Activated naive CD4-positive, alpha-beta T cell treated with anti-CD3 and anti-CD28 coated beads, Interleukin-2, amount 10 ng/mL, durations not matched to agents 7 days and 5 days (primary cell): ENCODE data around the gene KCTD16.

Experiments used
- CTCF ChIA-PET: fragments of 350-600 bp; sonication (Branson Sonifier 250); formaldehyde crosslinking; loops from one replicate; lab custom pipeline; 2021; ENCODE audit warnings: antibody characterized with exemption; lab: Charles Lee
- DNase-seq: peaks from one replicate; pipeline ENCODE4 v3.0.0-alpha.2; 2020
- H3K27ac Mint-ChIP-seq: one replicate; pipeline ENCODE4 v1.8.0; 2021; ENCODE audit warnings: mild to moderate bottlenecking, moderate library complexity, mixed read lengths
- H3K27me3 Mint-ChIP-seq: one replicate; pipeline ENCODE4 v1.8.0; 2021; ENCODE audit warnings: mild to moderate bottlenecking, mixed read lengths
- H3K36me3 Mint-ChIP-seq: one replicate; pipeline ENCODE4 v1.8.0; 2021; ENCODE audit warnings: mixed read lengths
- H3K4me1 Mint-ChIP-seq: one replicate; pipeline ENCODE4 v1.8.0; 2021; ENCODE audit warnings: mixed read lengths
- H3K4me3 Mint-ChIP-seq: one replicate; pipeline ENCODE4 v1.8.0; 2021; ENCODE audit warnings: mild to moderate bottlenecking, moderate library complexity, mixed read lengths
- H3K9me3 Mint-ChIP-seq: one replicate; pipeline ENCODE4 v1.8.0; 2021; ENCODE audit warnings: mixed read lengths

Gene KCTD16

GRCh38 chr5:144265643-144266247, 95.1 kb downstream of the KCTD16 start:
- no peak for DNase-seq
- H3K4me1 Mint-ChIP-seq, result no peaks in the 10 kb centered on the region
- CTCF ChIA-PET, result no interaction called here
- H3K27me3 Mint-ChIP-seq, result no peaks in the 10 kb centered on the region
- H3K9me3 Mint-ChIP-seq, result peaks cover 2% of the 10 kb centered on the region
- H3K27ac Mint-ChIP-seq, result no peak overlapping the region
- no peaks in the 10 kb centered on the region for H3K36me3 Mint-ChIP-seq
- no peak overlapping the region for H3K4me3 Mint-ChIP-seq

- no peaks in the 10 kb centered on the region for H3K27me3 Mint-ChIP-seq
These were observed 97.4 kb downstream of the KCTD16 start for GRCh38 chr5:144267961-144268513.

GRCh38 chr5:144273232-144274027, 102.8 kb downstream of the KCTD16 start:
- no peaks in the 10 kb centered on the region for H3K36me3 Mint-ChIP-seq
- H3K27me3 Mint-ChIP-seq, result no peaks in the 10 kb centered on the region
- CTCF ChIA-PET, result no interaction called here
- no peak overlapping the region for H3K4me3 Mint-ChIP-seq
- H3K27ac Mint-ChIP-seq, result no peak overlapping the region
- H3K9me3 Mint-ChIP-seq, result peaks cover 2% of the 10 kb centered on the region
- no peaks in the 10 kb centered on the region for H3K4me1 Mint-ChIP-seq
- no peak for DNase-seq

More at GRCh38 chr5:144267961-144268513, 97.4 kb downstream of the KCTD16 start:
- Mint-ChIP-seq H3K9me3 (peaks cover 2% of the 10 kb centered on the region), H3K36me3 (no peaks in the 10 kb centered on the region), H3K4me3 (no peak overlapping the region), H3K27ac (no peak overlapping the region), H3K4me1 (no peaks in the 10 kb centered on the region)
- CTCF ChIA-PET, result no interaction called here
- DNase-seq, result no peak

- Mint-ChIP-seq H3K27me3 (no peaks in the 10 kb centered on the region), H3K36me3 (no peaks in the 10 kb centered on the region), H3K4me3 (no peak overlapping the region), H3K4me1 (no peaks in the 10 kb centered on the region), H3K9me3 (no peaks in the 10 kb centered on the region), H3K27ac (no peak overlapping the region)
- DNase-seq, result no peak
- CTCF ChIA-PET, result no interaction called here
These were observed 104.7 kb downstream of the KCTD16 start for GRCh38 chr5:144275329-144275728.

- H3K9me3 Mint-ChIP-seq, result no peaks in the 10 kb centered on the region
- no peaks in the 10 kb centered on the region for H3K27me3 Mint-ChIP-seq
- CTCF ChIA-PET, result no interaction called here
- no peak for DNase-seq
- H3K4me3 Mint-ChIP-seq, result no peak overlapping the region
- no peaks in the 10 kb centered on the region for H3K4me1 Mint-ChIP-seq
- H3K36me3 Mint-ChIP-seq, result no peaks in the 10 kb centered on the region
- H3K27ac Mint-ChIP-seq, result no peak overlapping the region
These were observed 105.6 kb downstream of the KCTD16 start for GRCh38 chr5:144276034-144276822.

GRCh38 chr5:144281784-144282183, 111.1 kb downstream of the KCTD16 start:
- no peak for DNase-seq
- Mint-ChIP-seq H3K4me3 (no peak overlapping the region), H3K36me3 (no peaks in the 10 kb centered on the region), H3K27ac (no peak overlapping the region), H3K9me3 (no peaks in the 10 kb centered on the region), H3K27me3 (no peaks in the 10 kb centered on the region), H3K4me1 (no peaks in the 10 kb centered on the region)
- CTCF ChIA-PET, result no interaction called here

- Mint-ChIP-seq H3K9me3 (no peaks in the 10 kb centered on the region), H3K4me3 (no peak overlapping the region), H3K36me3 (no peaks in the 10 kb centered on the region), H3K27me3 (no peaks in the 10 kb centered on the region), H3K4me1 (no peaks in the 10 kb centered on the region), H3K27ac (no peak overlapping the region)
- DNase-seq, result no peak
- CTCF ChIA-PET, result no interaction called here
These were observed 113.4 kb downstream of the KCTD16 start for GRCh38 chr5:144284036-144284435.

GRCh38 chr5:144284931-144285502, 114.3 kb downstream of the KCTD16 start:
- Mint-ChIP-seq H3K4me1 (no peaks in the 10 kb centered on the region), H3K4me3 (no peak overlapping the region), H3K9me3 (no peaks in the 10 kb centered on the region), H3K27ac (no peak overlapping the region), H3K36me3 (no peaks in the 10 kb centered on the region), H3K27me3 (no peaks in the 10 kb centered on the region)
- DNase-seq, result no peak
- CTCF ChIA-PET, result no interaction called here

- H3K27ac Mint-ChIP-seq, result no peak overlapping the region
- H3K9me3 Mint-ChIP-seq, result no peaks in the 10 kb centered on the region
- no peaks in the 10 kb centered on the region for H3K27me3 Mint-ChIP-seq
- no peak overlapping the region for H3K4me3 Mint-ChIP-seq
- H3K36me3 Mint-ChIP-seq, result no peaks in the 10 kb centered on the region
- no peaks in the 10 kb centered on the region for H3K4me1 Mint-ChIP-seq
- CTCF ChIA-PET, result no interaction called here
- DNase-seq, result no peak
These were observed 118.6 kb downstream of the KCTD16 start for GRCh38 chr5:144289277-144289676.

GRCh38 chr5:144292029-144292428, 121.4 kb downstream of the KCTD16 start:
- no peak for DNase-seq
- no peak overlapping the region for H3K27ac Mint-ChIP-seq
- no peaks in the 10 kb centered on the region for H3K36me3 Mint-ChIP-seq
- no peak overlapping the region for H3K4me3 Mint-ChIP-seq
- H3K4me1 Mint-ChIP-seq, result no peaks in the 10 kb centered on the region
- H3K9me3 Mint-ChIP-seq, result no peaks in the 10 kb centered on the region
- no peaks in the 10 kb centered on the region for H3K27me3 Mint-ChIP-seq
- CTCF ChIA-PET, result interaction anchor here (0.7 kb wide), 1 partner anchor 1583 kb away, joined by 3 read pairs; no protein-coding TSS in a partner anchor

- DNase-seq, result no peak
- Mint-ChIP-seq H3K36me3 (no peaks in the 10 kb centered on the region), H3K4me3 (no peak overlapping the region), H3K27ac (no peak overlapping the region), H3K27me3 (no peaks in the 10 kb centered on the region), H3K9me3 (no peaks in the 10 kb centered on the region), H3K4me1 (no peaks in the 10 kb centered on the region)
- CTCF ChIA-PET, result no interaction called here
These were observed 124.6 kb downstream of the KCTD16 start for GRCh38 chr5:144295284-144295683.

GRCh38 chr5:144297081-144297480, 126.4 kb downstream of the KCTD16 start:
- DNase-seq, result no peak
- CTCF ChIA-PET, result no interaction called here
- Mint-ChIP-seq H3K9me3 (no peaks in the 10 kb centered on the region), H3K4me1 (no peaks in the 10 kb centered on the region), H3K27ac (no peak overlapping the region), H3K36me3 (no peaks in the 10 kb centered on the region), H3K4me3 (no peak overlapping the region), H3K27me3 (no peaks in the 10 kb centered on the region)

GRCh38 chr5:144298658-144299057, 128.0 kb downstream of the KCTD16 start:
- Mint-ChIP-seq H3K36me3 (no peaks in the 10 kb centered on the region), H3K9me3 (no peaks in the 10 kb centered on the region), H3K27ac (no peak overlapping the region), H3K27me3 (no peaks in the 10 kb centered on the region), H3K4me1 (no peaks in the 10 kb centered on the region), H3K4me3 (no peak overlapping the region)
- no peak for DNase-seq
- CTCF ChIA-PET, result no interaction called here

GRCh38 chr5:144304688-144305087, 134.0 kb downstream of the KCTD16 start:
- Mint-ChIP-seq H3K36me3 (no peaks in the 10 kb centered on the region), H3K9me3 (no peaks in the 10 kb centered on the region), H3K4me3 (no peak overlapping the region), H3K27me3 (no peaks in the 10 kb centered on the region), H3K27ac (no peak overlapping the region), H3K4me1 (no peaks in the 10 kb centered on the region)
- no peak for DNase-seq
- CTCF ChIA-PET, result no interaction called here
